NCI-H446 treated with DMSO at 0.1 percent for 48 hours (cell line): ENCODE measurements around the gene TESK2.

Experiments used
- DNase-seq: peaks from one replicate; lab custom pipeline; 2025; lab: John Stamatoyannopoulos, UW

TESK2 gene

GRCh38 chr1:45337630-45338325, 153.2 kb downstream of the TESK2 start:
- no peak for DNase-seq

GRCh38 chr1:45335855-45336324, 155.1 kb downstream of the TESK2 start:
- no peak for DNase-seq

GRCh38 chr1:45334308-45335245, 156.4 kb downstream of the TESK2 start:
- DNase-seq = no peak

- DNase-seq = no peak
These were observed 158.6 kb downstream of the TESK2 start for GRCh38 chr1:45332346-45332720.

- no peak for DNase-seq
These were observed 159.3 kb downstream of the TESK2 start for GRCh38 chr1:45331436-45332345.

- DNase-seq = no peak
These were observed 161.5 kb downstream of the TESK2 start for GRCh38 chr1:45329445-45329844.

- no peak for DNase-seq
These were observed 162.3 kb downstream of the TESK2 start for GRCh38 chr1:45328680-45329079.

- DNase-seq = no peak
These were observed 163.1 kb downstream of the TESK2 start for GRCh38 chr1:45327644-45328515.

GRCh38 chr1:45326627-45327623, 164.0 kb downstream of the TESK2 start, which contains the start of gene HPDL:
HPDL (plus strand) TSS chr1:45326895; CDS start chr1:45327149, 254 bp downstream.
- DNase-seq = peak; percentile 66

GRCh38 chr1:45325851-45326506, 165.0 kb downstream of the TESK2 start:
- no peak for DNase-seq

GRCh38 chr1:45322486-45323040, 168.4 kb downstream of the TESK2 start:
- no peak for DNase-seq

- no peak for DNase-seq
These were observed 169.5 kb downstream of the TESK2 start for GRCh38 chr1:45321444-45321843.

- DNase-seq = no peak
These were observed 171.2 kb downstream of the TESK2 start for GRCh38 chr1:45319761-45320160.

- DNase-seq = no peak
These were observed 173.8 kb downstream of the TESK2 start for GRCh38 chr1:45317166-45317565.

- DNase-seq = no peak
These were observed 176.7 kb downstream of the TESK2 start for GRCh38 chr1:45314266-45314665.

- no peak for DNase-seq
These were observed 184.1 kb downstream of the TESK2 start for GRCh38 chr1:45306905-45307304.

- no peak for DNase-seq
These were observed 184.6 kb downstream of the TESK2 start for GRCh38 chr1:45306319-45306718.

GRCh38 chr1:45305231-45305630, 185.7 kb downstream of the TESK2 start:
- DNase-seq = no peak
